PC-9 (cell line): Measurements from ENCODE around the gene JAK3. TPM values are rescaled to one million over a fixed set of nuclear protein-coding genes. Genes with fewer than 3 reads are reported as not detected.

Experiments
- BruUV-seq: library from RNA; stranded (reverse); fragments of 400-500 nt; replicated peaks from 2 replicates; lab custom pipeline; 2021; lab: Mats Ljungman, UMichigan
- CTCF ChIA-PET: fragments of 300-600 bp; sonication (Branson Sonifier 250); formaldehyde crosslinking; loops from one replicate; lab custom pipeline; 2022; ENCODE audit warnings: antibody characterized with exemption; lab: Charles Lee
- POLR2A ChIA-PET: fragments of 300-600 bp; sonication (Branson Sonifier 250); formaldehyde crosslinking; loops from one replicate; lab custom pipeline; 2022; ENCODE audit warnings: antibody characterized with exemption; ENCODE audit not compliant: unreplicated experiment; lab: Charles Lee
- DNase-seq, 2 experiments: peaks; one replicate each; pipeline versions ENCODE4 v3.0.0 to v3.0.0-alpha.2; 2015 to 2022; ENCODE audit warnings: mixed read lengths in 1 of 2
- H2AFZ ChIP-seq: fragments of 200-600 bp; sonication (generic); 2 replicates; pipeline ENCODE4 v1.8.1; 2017; ENCODE audit warnings: antibody characterized with exemption
- H3F3A ChIP-seq: fragments of 200-600 bp; sonication (generic); 2 replicates; pipeline ENCODE4 v1.8.1; 2017; ENCODE audit warnings: antibody characterized with exemption, mild to moderate bottlenecking, low read depth; ENCODE audit not compliant: insufficient read depth
- H3K27ac ChIP-seq: fragments of 200-600 bp; sonication (generic); 2 replicates; pipeline ENCODE4 v1.6.1; 2016; ENCODE audit warnings: mixed run types
- H3K27me3 ChIP-seq: fragments of 200-600 bp; sonication (generic); 2 replicates; pipeline ENCODE4 v1.6.1; 2016; ENCODE audit warnings: low read depth, mixed run types; ENCODE audit not compliant: insufficient read depth
- H3K36me3 ChIP-seq: fragments of 200-600 bp; sonication (generic); 2 replicates; pipeline ENCODE4 v1.6.1; 2016; ENCODE audit warnings: low read depth, mixed run types
- H3K4me1 ChIP-seq: fragments of 200-600 bp; sonication (generic); replicated peaks from 2 replicates; pipeline ENCODE4 v1.6.1; 2016; ENCODE audit warnings: mixed run types; ENCODE audit not compliant: insufficient read depth
- H3K4me2 ChIP-seq: fragments of 200-600 bp; sonication (generic); 2 replicates; pipeline ENCODE4 v1.6.1; 2017; ENCODE audit warnings: mixed run types
- H3K4me3 ChIP-seq: fragments of 200-600 bp; sonication (generic); 2 replicates; pipeline ENCODE4 v1.6.1; 2016; ENCODE audit warnings: mixed run types
- H3K79me2 ChIP-seq: fragments of 200-600 bp; sonication (generic); 2 replicates; pipeline ENCODE4 v1.6.1; 2017; ENCODE audit warnings: low read depth, mixed run types
- H3K9me2 ChIP-seq: fragments of 200-600 bp; sonication (generic); 2 replicates; pipeline ENCODE4 v1.8.1; 2017; ENCODE audit warnings: mild to moderate bottlenecking; ENCODE audit not compliant: insufficient read depth
- H3K9me3 ChIP-seq: fragments of 200-600 bp; sonication (generic); 2 replicates; pipeline ENCODE4 v1.8.1; 2016; ENCODE audit warnings: low read depth; ENCODE audit not compliant: insufficient read depth
- H4K20me1 ChIP-seq: fragments of 200-600 bp; sonication (generic); 2 replicates; pipeline ENCODE4 v1.8.1; 2017; ENCODE audit not compliant: insufficient read depth
- EZH2 ChIP-seq: fragments of 200-600 bp; sonication (generic); IDR thresholded peaks from 2 replicates; pipeline ENCODE4 v1.8.0; 2017; ENCODE audit warnings: antibody characterized with exemption, low read depth
- intact Hi-C: fragments of 100-400 bp; cut with micrococcal nuclease; formaldehyde crosslinking; loops from one replicate; pipeline ENCODE4 v1.10.0; 2022; ENCODE audit not compliant: unreplicated experiment
- total RNA-seq: library from RNA; stranded (reverse); gene quantifications from 2 replicates; pipeline ENCODE4 v1.2.3, GENCODE V29; 2021
- TF ChIP-seq, protein P1 (sequence below): fragments of 200-600 bp; sonication (generic); conservative IDR thresholded peaks from 2 replicates; pipeline ENCODE4 v1.6.1; 2017; ENCODE audit warnings: mixed run types, antibody characterized with exemption, mild to moderate bottlenecking, moderate library complexity

The JAK3 gene
- total RNA-seq, 1 experiment from 2014 or later = 13.5 TPM

DNA sequence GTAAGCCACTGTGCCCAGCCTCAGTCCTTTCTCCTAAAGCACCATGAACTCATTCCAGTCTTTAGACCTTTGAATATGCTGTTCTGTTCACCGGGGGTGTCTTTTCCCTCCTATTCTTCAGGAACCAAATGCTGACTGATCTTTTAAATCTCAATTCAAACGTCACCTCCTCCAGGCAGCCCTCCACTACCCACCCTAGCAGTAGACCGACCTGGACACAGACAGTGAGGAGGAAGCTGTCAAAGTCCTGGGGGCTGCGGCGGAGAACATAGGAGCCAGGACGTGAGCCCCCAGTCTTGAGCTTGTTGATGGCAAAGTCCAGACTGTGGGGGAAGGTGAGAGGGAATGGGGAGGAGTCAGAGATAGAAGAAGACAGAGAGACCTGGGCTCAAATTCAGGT is 7.8 kb downstream of the JAK3 start:
- Histone ChIP-seq H3K4me2 (no peak overlapping the region), H3K27ac (no peak overlapping the region), H3K9me3 (no peaks in the 10 kb centered on the region), H3K79me2 (peaks cover 12% of the 10 kb centered on the region), H3K36me3 (no peaks in the 10 kb centered on the region), H3K9me2 (no peaks in the 10 kb centered on the region), H4K20me1 (no peaks in the 10 kb centered on the region), H3K4me1 (peaks cover 10% of the 10 kb centered on the region), H2AFZ (no peak overlapping the region), H3F3A (peaks cover 6% of the 10 kb centered on the region), H3K4me3 (no peak overlapping the region), H3K27me3 (no peaks in the 10 kb centered on the region)
- no TSS peak for BruUV-seq
- CTCF ChIA-PET = interaction anchor here (0.6 kb wide), 1 partner anchor 12 kb away, joined by 3 read pairs; no protein-coding TSS in a partner anchor
- no peak for DNase-seq
- TF ChIP-seq, protein P1, sequence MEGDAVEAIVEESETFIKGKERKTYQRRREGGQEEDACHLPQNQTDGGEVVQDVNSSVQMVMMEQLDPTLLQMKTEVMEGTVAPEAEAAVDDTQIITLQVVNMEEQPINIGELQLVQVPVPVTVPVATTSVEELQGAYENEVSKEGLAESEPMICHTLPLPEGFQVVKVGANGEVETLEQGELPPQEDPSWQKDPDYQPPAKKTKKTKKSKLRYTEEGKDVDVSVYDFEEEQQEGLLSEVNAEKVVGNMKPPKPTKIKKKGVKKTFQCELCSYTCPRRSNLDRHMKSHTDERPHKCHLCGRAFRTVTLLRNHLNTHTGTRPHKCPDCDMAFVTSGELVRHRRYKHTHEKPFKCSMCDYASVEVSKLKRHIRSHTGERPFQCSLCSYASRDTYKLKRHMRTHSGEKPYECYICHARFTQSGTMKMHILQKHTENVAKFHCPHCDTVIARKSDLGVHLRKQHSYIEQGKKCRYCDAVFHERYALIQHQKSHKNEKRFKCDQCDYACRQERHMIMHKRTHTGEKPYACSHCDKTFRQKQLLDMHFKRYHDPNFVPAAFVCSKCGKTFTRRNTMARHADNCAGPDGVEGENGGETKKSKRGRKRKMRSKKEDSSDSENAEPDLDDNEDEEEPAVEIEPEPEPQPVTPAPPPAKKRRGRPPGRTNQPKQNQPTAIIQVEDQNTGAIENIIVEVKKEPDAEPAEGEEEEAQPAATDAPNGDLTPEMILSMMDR = no peak
- TF ChIP-seq EZH2 = no peak
- POLR2A ChIA-PET = no interaction called here
- intact Hi-C loops = no loop called here

GRCh38 chr19:17837972-17838371 is 9.8 kb downstream of the JAK3 start:
- Histone ChIP-seq H3K9me2 (no peaks in the 10 kb centered on the region), H3K4me2 (no peak overlapping the region), H3K9me3 (no peaks in the 10 kb centered on the region), H3K4me3 (no peak overlapping the region), H2AFZ (no peak overlapping the region), H3F3A (peaks cover 11% of the 10 kb centered on the region), H4K20me1 (no peaks in the 10 kb centered on the region), H3K36me3 (no peaks in the 10 kb centered on the region), H3K4me1 (peaks cover 5% of the 10 kb centered on the region), H3K79me2 (peaks cover 7% of the 10 kb centered on the region), H3K27me3 (no peaks in the 10 kb centered on the region), H3K27ac (no peak overlapping the region)
- TF ChIP-seq, protein P1 = no peak
- TF ChIP-seq EZH2 = no peak
- POLR2A ChIA-PET = no interaction called here
- BruUV-seq = no TSS peak
- intact Hi-C loops = no loop called here
- DNase-seq = no peak
- CTCF ChIA-PET = no interaction called here

DNA sequence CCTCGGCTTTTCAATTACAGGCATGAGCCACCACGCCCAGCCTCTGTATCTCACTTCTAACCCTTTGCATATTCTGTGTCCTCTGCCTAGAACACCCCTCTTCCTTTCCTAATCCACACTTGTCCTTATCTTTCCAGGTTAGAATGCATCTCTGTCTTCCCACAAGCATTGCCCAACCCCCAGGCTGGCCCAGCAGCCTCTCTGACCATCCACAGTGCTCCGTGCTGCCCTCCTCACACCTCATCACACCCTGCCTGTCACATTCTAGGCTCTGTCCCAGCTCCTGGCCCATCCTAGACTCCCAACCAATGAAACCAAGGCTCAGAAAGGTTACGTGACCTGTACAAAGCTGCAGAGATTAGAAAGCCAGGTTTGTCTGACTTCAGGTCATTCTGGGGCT is 11.3 kb downstream of the JAK3 start:
- H2AFZ ChIP-seq = no peak overlapping the region
- no peak overlapping the region for H3K4me3 ChIP-seq
- no peak overlapping the region for H3K27ac ChIP-seq
- no peaks in the 10 kb centered on the region for H3K27me3 ChIP-seq
- ChIA-PET POLR2A (no interaction called here), CTCF (no interaction called here)
- H3K36me3 ChIP-seq = no peaks in the 10 kb centered on the region
- H3K4me2 ChIP-seq = no peak overlapping the region
- peaks cover 4% of the 10 kb centered on the region for H3K4me1 ChIP-seq
- intact Hi-C loops = no loop called here
- H3K9me2 ChIP-seq = no peaks in the 10 kb centered on the region
- no peaks in the 10 kb centered on the region for H3K79me2 ChIP-seq
- TF ChIP-seq, protein P1 = no peak
- no peak for TF ChIP-seq EZH2
- H3K9me3 ChIP-seq = no peaks in the 10 kb centered on the region
- H3F3A ChIP-seq = peaks cover 15% of the 10 kb centered on the region
- BruUV-seq = no TSS peak
- DNase-seq = no peak
- no peaks in the 10 kb centered on the region for H4K20me1 ChIP-seq
